ENCODE results near the gene LIMS2. TPM values are rescaled to one million over a fixed set of nuclear protein-coding genes. Genes with fewer than 3 reads are reported as not detected.

LIMS2 gene
- total RNA-seq, 1 donor, result 28.9 TPM

DNA sequence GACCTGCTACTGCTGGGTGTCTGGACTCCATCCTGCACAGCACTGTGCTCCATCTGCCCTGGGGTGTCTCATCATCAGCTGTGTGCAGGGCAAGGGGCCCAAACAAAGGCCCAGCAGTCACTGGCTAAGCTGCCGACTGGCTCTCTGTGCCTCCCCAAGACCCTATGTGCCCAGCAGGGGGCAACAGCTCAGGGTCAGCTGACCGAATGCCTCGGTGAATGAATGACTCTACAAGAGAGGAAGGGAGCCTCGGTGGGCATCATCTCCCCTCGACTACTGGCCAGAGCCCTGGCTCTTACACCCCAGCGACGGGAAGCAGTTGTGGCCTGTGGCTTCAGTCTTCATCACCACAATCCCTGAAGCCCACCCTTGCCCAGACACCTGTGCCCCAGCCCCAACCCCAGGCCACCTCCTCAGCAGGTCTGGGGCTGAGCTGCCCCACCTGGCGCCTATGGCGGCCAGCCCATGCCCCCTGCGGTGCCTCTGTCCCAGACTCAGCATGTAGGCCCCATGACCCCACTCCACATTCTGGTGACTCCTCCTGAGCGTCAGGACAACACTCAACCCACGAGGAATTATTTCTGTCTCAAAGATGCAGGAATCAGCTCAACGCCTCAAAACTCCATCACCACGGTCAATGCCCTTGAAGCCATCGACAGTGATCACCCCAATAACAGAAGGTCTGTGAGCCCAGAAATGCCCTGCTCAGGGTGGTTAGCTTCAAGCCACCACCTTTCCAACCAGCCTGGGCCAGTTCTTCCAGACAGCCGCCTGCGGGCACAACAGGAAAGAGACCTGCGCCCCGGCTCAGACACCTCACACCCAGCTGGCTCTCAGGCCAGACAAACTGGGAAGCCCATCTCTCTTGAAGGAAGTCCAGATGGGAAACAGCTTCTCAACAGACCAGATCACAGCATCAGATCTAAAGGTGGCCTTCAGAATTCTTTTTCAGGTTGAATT, 31.0 kb downstream of the LIMS2 start:
- TF ChIP-seq, protein P1, sequence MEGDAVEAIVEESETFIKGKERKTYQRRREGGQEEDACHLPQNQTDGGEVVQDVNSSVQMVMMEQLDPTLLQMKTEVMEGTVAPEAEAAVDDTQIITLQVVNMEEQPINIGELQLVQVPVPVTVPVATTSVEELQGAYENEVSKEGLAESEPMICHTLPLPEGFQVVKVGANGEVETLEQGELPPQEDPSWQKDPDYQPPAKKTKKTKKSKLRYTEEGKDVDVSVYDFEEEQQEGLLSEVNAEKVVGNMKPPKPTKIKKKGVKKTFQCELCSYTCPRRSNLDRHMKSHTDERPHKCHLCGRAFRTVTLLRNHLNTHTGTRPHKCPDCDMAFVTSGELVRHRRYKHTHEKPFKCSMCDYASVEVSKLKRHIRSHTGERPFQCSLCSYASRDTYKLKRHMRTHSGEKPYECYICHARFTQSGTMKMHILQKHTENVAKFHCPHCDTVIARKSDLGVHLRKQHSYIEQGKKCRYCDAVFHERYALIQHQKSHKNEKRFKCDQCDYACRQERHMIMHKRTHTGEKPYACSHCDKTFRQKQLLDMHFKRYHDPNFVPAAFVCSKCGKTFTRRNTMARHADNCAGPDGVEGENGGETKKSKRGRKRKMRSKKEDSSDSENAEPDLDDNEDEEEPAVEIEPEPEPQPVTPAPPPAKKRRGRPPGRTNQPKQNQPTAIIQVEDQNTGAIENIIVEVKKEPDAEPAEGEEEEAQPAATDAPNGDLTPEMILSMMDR (IDR thresholded peaks at IDR 0.05; ENCODE audit: insufficient read depth, low read depth, low read length), result peak; percentile 25
- DNase-seq (ENCODE audit: low read depth), result no peak
- H3K4me3 ChIP-seq (ENCODE audit: low read depth, low read length), result no peak overlapping the region

DNA sequence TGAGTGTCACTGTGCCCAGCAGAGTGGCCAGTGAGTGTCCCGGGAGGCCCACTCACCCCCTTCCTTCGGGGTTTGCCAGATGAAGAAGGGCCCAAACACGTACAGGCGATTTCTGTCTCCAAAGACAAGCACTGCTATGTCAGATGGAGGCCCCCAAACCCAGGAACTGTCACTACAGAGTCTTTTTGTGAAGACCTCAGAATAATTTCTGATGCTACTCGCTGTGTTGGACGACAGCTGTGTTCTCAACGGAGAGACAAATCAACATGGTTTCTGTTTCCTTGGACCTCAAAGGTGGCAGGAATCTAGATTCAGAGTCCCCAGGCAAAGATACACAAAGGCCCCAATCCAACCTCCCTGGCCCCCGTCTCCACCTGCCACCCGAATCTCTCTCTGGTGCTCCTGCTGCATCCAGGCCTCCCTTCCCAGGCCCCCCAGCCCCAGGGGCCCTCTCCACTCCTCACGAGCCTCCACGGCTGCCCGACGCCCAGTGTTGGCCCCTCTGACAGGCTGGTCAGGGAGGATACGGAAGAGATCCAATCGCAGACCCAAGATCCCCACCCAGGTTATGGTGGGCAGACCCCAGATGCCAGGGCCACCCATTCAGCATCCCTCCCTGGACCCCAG, 31.8 kb downstream of the LIMS2 start:
- TF ChIP-seq, protein P1 (IDR thresholded peaks at IDR 0.05; ENCODE audit: insufficient read depth, low read depth, low read length), result no peak
- H3K4me3 ChIP-seq (ENCODE audit: low read depth, low read length), result no peak overlapping the region
- no peak for DNase-seq (ENCODE audit: low read depth)

DNA sequence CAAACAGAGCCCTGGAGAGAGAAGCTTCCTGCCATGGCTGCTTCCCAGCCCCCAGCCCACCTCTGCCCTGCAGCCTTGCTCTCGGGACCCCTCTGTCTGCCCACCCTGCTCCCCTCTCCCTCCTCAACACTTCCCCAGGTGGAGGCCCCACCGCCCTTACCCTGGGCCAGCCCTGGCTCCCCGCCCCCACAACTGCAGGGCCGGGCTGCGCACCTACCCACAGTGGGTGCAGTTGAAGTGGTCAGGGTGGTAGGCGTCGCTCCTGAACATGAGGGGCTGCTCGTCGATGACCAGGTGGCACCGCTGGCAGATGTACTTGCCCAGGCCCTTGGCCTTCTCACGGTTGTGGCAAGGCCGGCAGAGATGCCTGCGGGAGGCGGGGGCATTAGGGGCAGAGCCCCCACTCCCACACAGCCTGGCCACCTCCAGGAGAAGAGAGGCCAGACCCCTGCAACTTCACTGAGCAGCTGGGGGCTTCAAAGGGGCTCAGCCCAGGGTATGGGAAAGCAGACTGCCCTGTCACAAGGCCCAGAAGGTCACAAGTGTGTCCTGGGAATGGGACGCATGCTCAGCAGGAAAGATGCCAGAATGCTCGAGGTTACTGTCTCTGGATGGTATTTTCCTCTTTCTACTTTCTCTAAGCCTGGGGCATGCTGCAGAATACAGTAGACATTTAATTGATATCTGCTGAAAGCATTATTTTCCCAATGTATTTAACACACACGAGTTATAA, 32.5 kb downstream of the LIMS2 start:
- TF ChIP-seq, protein P1 (IDR thresholded peaks at IDR 0.05; ENCODE audit: insufficient read depth, low read depth, low read length), result no peak
- no peak overlapping the region for H3K4me3 ChIP-seq (ENCODE audit: low read depth, low read length)
- DNase-seq (ENCODE audit: low read depth), result no peak

DNA sequence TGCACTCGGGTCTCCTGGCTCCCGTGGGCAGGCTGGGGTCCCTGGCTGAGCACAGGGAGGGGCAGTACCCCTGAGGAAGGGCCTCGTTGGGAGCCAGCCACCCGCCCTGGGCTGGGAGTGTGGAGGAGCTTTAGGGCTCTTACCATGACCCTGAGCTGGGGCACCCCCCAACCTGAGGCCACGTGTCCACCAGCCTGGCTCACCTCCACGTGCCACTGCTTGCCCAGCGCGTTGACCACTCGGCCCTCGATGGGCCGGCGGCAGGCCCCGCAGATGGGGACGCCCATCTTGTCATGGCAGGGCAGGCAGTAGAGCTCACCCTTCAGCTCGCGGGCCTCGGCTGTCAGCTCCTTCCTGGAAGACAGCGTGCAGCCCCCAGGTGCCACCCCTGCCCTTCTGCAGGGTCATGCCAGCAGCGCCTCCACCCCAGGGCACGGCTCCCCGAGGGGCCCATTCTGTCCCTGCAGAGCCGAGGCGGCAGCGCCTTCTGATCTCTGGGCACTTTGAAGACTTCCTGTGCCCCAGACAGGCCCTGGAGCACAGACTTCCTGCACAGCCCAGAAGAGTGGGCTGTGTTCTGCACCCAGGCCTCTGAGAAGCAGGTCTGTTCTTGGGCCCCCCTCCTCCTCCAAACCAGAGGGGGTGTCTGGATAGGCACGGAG, 33.4 kb downstream of the LIMS2 start:
- TF ChIP-seq, protein P1 (IDR thresholded peaks at IDR 0.05; ENCODE audit: insufficient read depth, low read depth, low read length), result no peak
- DNase-seq (ENCODE audit: low read depth), result no peak
- no peak overlapping the region for H3K4me3 ChIP-seq (ENCODE audit: low read depth, low read length)

DNA sequence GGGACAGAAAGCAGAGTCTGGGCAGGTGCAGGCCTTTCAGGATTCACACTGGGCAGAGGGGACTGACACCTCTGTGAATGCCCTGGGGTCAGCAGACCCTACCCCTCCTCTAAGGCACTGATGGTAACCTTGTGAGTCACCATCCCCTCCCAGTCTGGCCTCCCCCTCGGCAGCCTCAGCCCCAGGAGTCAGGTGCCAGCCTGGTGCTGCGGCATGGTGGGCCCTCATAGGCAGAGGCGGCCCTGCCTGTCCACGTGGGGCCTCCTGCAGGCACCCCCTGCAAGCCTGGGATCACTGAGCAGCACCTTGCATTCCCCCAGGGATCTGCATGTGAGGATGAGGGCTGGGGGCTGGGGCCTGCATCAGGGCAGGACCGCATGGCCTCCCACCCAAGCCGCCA, 34.2 kb downstream of the LIMS2 start:
- no peak for DNase-seq (ENCODE audit: low read depth)
- no peak overlapping the region for H3K4me3 ChIP-seq (ENCODE audit: low read depth, low read length)
- TF ChIP-seq, protein P1 (IDR thresholded peaks at IDR 0.05; ENCODE audit: insufficient read depth, low read depth, low read length), result no peak

All from fibroblast of villous mesenchyme (primary cell).